Gastrocnemius medialis (tissue), 4 donors: ENCODE measurements around the gene DPYSL3.

ENCODE experiments used
- CTCF ChIP-seq, 5 experiments: fragments of 450-650 bp in 3 of 5; fragments of 200-600 bp in 2 of 5; sonication (generic) in 2 of 5; IDR thresholded peaks in 4 of 5; conservative IDR thresholded peaks in 1 of 5; 1 replicate in 4 of 5; 2 replicates in 1 of 5; pipeline ENCODE4 v1.5.1; 2016 to 2019; ENCODE audit warnings: antibody characterized with exemption in 5 of 5, mild to moderate bottlenecking in 3 of 5, moderate library complexity in 3 of 5
- POLR2A ChIP-seq, 2 donors: fragments of 450-650 bp; IDR thresholded peaks; one replicate each; pipeline ENCODE4 v1.6.1; 2017; ENCODE audit warnings: antibody characterized with exemption in 2 of 2, mild to moderate bottlenecking in 2 of 2, moderate library complexity in 2 of 2

GRCh38 chr5:147396070-147396823 is 113.6 kb downstream of the DPYSL3 start:
- TF ChIP-seq POLR2A (IDR thresholded peaks at IDR 0.05) (no peak), CTCF (IDR thresholded peaks at IDR 0.05 in 4 of 5, conservative IDR thresholded peaks at IDR 0.05 in 1 of 5) (no peak)
